Measurements from ENCODE around the gene ENPP1. TPM values are rescaled to one million over a fixed set of nuclear protein-coding genes. Genes with fewer than 3 reads are reported as not detected.
"Not testable (repeated sequence)": the region's sequence is repeated elsewhere in the genome, so short reads cannot be mapped to it uniquely, and the experiment has no call there.

Gene ENPP1
- total RNA-seq, 1 donor from 2014 or later, result 4.5 TPM

GRCh38 chr6:131852200-131852599 lies 44.4 kb downstream of the ENPP1 start:
- H3K4me1 ChIP-seq, result peaks cover 0 to 4% of the 10 kb centered on the region in 2 donors
- H3K27ac ChIP-seq, result no peak overlapping the region
- no peaks in the 10 kb centered on the region for H3K36me3 ChIP-seq
- intact Hi-C loops (cut with DNase I), result no loop called here
- TF ChIP-seq CTCF (IDR thresholded peaks at IDR 0.05), result no peak
- no peak overlapping the region for H3K4me3 ChIP-seq
- H3K9me3 ChIP-seq, result no peaks in the 10 kb centered on the region
- no peak for DNase-seq (ENCODE audit: low spot score in 2 of 2)
- no peaks in the 10 kb centered on the region for H3K27me3 ChIP-seq

- Histone ChIP-seq H3K27me3 (no peaks in the 10 kb centered on the region), H3K27ac (peak overlapping the region in 1 of 2 donors; percentile 21), H3K9me3 (no peaks in the 10 kb centered on the region), H3K4me3 (no peak overlapping the region), H3K4me1 (peaks cover 0 to 7% of the 10 kb centered on the region in 2 donors), H3K36me3 (peaks cover 0 to 3% of the 10 kb centered on the region in 2 donors)
- DNase-seq (ENCODE audit: low spot score in 2 of 2), result no peak
- intact Hi-C loops (cut with DNase I), result no loop called here
- no peak for TF ChIP-seq CTCF (IDR thresholded peaks at IDR 0.05)
These were observed 47.0 kb downstream of the ENPP1 start for GRCh38 chr6:131854803-131855202.

GRCh38 chr6:131858765-131859415 lies 51.1 kb downstream of the ENPP1 start:
- Histone ChIP-seq H3K27me3 (no peaks in the 10 kb centered on the region), H3K36me3 (peaks cover 5 to 12% of the 10 kb centered on the region in 2 donors), H3K9me3 (no peaks in the 10 kb centered on the region), H3K4me3 (no peak overlapping the region), H3K4me1 (peaks cover 0 to 7% of the 10 kb centered on the region in 2 donors), H3K27ac (no peak overlapping the region)
- no peak for DNase-seq (ENCODE audit: low spot score in 2 of 2)
- intact Hi-C loops (cut with DNase I), result no loop called here
- no peak for TF ChIP-seq CTCF (IDR thresholded peaks at IDR 0.05)

- peaks cover 5 to 12% of the 10 kb centered on the region in 2 donors for H3K36me3 ChIP-seq
- H3K4me3 ChIP-seq; DNase-seq (ENCODE audit: low spot score in 2 of 2); H3K27ac ChIP-seq; H3K4me1 ChIP-seq; H3K9me3 ChIP-seq; H3K27me3 ChIP-seq; intact Hi-C loops (cut with DNase I): not testable (repeated sequence)
These were observed 51.8 kb downstream of the ENPP1 start for GRCh38 chr6:131859658-131860057.

GRCh38 chr6:131861381-131861780 lies 53.6 kb downstream of the ENPP1 start:
- Histone ChIP-seq H3K9me3 (no peaks in the 10 kb centered on the region), H3K4me3 (no peak overlapping the region), H3K27ac (no peak overlapping the region), H3K4me1 (peaks cover 0 to 3% of the 10 kb centered on the region in 2 donors), H3K27me3 (no peaks in the 10 kb centered on the region), H3K36me3 (peaks cover 8 to 16% of the 10 kb centered on the region in 2 donors)
- intact Hi-C loops (cut with DNase I), result no loop called here
- no peak for DNase-seq (ENCODE audit: low spot score in 2 of 2)
- no peak for TF ChIP-seq CTCF (IDR thresholded peaks at IDR 0.05)

- no peak for TF ChIP-seq CTCF (IDR thresholded peaks at IDR 0.05)
- Histone ChIP-seq H3K27me3 (no peaks in the 10 kb centered on the region), H3K27ac (no peak overlapping the region), H3K4me3 (no peak overlapping the region), H3K36me3 (peaks cover 8 to 16% of the 10 kb centered on the region in 2 donors), H3K4me1 (peaks cover 0 to 3% of the 10 kb centered on the region in 2 donors), H3K9me3 (no peaks in the 10 kb centered on the region)
- no peak for DNase-seq (ENCODE audit: low spot score in 2 of 2)
- intact Hi-C loops (cut with DNase I), result no loop called here
These were observed 54.7 kb downstream of the ENPP1 start for GRCh38 chr6:131862476-131862875.

Measured in ascending aorta (tissue), 2 donors.